ENCODE results near the gene UBXN7.

DNA sequence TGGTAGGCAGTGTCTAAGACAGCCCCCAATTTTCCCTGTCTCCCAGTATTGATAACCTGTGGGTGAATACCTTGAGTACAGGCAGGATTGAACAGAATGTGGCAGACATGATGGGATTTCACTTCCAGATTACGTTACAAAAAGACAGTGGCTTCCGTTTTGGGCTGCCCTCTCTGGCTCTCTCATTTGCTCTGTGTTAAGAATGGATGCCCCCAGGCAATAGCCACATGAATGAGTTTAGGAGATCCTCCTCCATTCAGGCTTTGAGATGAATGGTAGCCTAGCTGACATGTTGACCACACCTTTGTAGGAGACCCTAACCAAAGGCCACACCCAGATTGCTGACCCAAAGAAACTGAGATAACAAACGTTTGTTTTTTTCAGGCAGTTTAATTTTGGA, 34.3 kb downstream of the UBXN7 start:
- TF ChIP-seq CTCF (IDR thresholded peaks at IDR 0.05; ENCODE audit: borderline replicate concordance, extremely low read depth, low read length, poor library complexity, severe bottlenecking) (no peak), EZH2 (IDR thresholded peaks at IDR 0.05; ENCODE audit: borderline replicate concordance, low read depth, low read length, severe bottlenecking) (no peak)

Data from DND-41 (cell line).